Stimulated activated naive B cell treated with anti-CD40 and anti-IgM and Interleukin-4, amounts not matched to agents 10 μg/mL and 1 μg/mL and 100 μg/mL, for 72 hours (primary cell): ENCODE data around the gene INSR.
"Not testable (repeated sequence)": the region's sequence is repeated elsewhere in the genome, so short reads cannot be mapped to it uniquely, and the experiment has no call there.

Source experiments
- ATAC-seq, 2 donors: fragments of 150-1000 bp; cut with Tn5 transposase; replicated peaks; 2 replicates each; pipeline ENCODE4 v1.10.0; 2021; ENCODE audit warnings: moderate library complexity in 1 of 2
- DNase-seq: peaks from one replicate; pipeline ENCODE4 v3.0.0; 2021
- H3K27ac Mint-ChIP-seq: one replicate; pipeline ENCODE4 v1.8.0; 2022; ENCODE audit warnings: mild to moderate bottlenecking, mixed read lengths
- H3K27me3 Mint-ChIP-seq, 2 donors: one replicate each; pipeline ENCODE4 v1.8.0; 2022; ENCODE audit warnings: mixed read lengths in 2 of 2
- H3K36me3 Mint-ChIP-seq, 2 donors: one replicate each; pipeline ENCODE4 v1.8.0; 2022; ENCODE audit warnings: mixed read lengths in 2 of 2, mild to moderate bottlenecking in 1 of 2
- H3K4me1 Mint-ChIP-seq, 2 donors: one replicate each; pipeline ENCODE4 v1.8.0; 2022; ENCODE audit warnings: mixed read lengths in 2 of 2, mild to moderate bottlenecking in 1 of 2
- H3K4me3 Mint-ChIP-seq, 2 donors: one replicate each; pipeline ENCODE4 v1.8.0; 2022; ENCODE audit warnings: mild to moderate bottlenecking in 2 of 2, mixed read lengths in 2 of 2, moderate library complexity in 1 of 2
- H3K9me3 Mint-ChIP-seq, 2 donors: one replicate each; pipeline ENCODE4 v1.8.0; 2022; ENCODE audit warnings: mixed read lengths in 2 of 2, mild to moderate bottlenecking in 1 of 2

INSR gene

GRCh38 chr19:7229735-7230134 lies 64.5 kb downstream of the INSR start:
- Mint-ChIP-seq H3K9me3 (peaks cover 4 to 5% of the 10 kb centered on the region in 2 donors), H3K27ac (no peak overlapping the region), H3K4me1 (peaks cover 0 to 9% of the 10 kb centered on the region in 2 donors), H3K36me3 (no peaks in the 10 kb centered on the region), H3K27me3 (no peaks in the 10 kb centered on the region), H3K4me3 (no peak overlapping the region)
- ATAC-seq (no peak), DNase-seq (no peak)

DNA sequence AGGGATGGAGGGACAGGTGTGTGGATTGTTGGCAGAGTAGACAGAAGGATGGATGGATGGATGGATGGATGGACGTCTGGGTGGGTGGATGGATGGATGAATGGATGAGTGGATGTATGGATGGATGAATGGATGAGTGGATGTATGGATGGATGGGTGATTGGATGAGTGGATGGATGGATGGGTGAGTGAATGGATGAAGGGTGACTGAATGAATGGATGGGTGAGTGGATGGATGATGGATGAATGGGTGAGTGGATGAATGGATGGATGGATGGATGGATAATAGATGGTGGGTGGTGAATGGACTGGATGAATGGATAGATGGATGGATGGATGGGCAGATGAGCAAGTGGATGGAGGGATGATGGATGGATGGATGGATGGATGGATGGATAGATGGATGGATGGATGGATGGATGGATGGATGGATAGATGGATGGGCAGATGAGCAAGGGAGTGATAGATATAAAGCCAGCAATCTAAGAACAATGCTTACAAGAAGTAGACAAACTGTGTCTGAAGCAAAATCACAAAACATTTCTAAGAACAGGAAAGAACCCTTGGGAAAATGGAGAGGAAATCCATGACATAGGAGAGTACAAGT lies 65.2 kb downstream of the INSR start:
- Mint-ChIP-seq H3K9me3 (peaks cover 4 to 5% of the 10 kb centered on the region in 2 donors), H3K36me3 (no peaks in the 10 kb centered on the region), H3K4me3 (no peak overlapping the region), H3K27ac (no peak overlapping the region), H3K27me3 (no peaks in the 10 kb centered on the region), H3K4me1 (peaks cover 0 to 9% of the 10 kb centered on the region in 2 donors)
- ATAC-seq, result no peak
- DNase-seq, result no peak

DNA sequence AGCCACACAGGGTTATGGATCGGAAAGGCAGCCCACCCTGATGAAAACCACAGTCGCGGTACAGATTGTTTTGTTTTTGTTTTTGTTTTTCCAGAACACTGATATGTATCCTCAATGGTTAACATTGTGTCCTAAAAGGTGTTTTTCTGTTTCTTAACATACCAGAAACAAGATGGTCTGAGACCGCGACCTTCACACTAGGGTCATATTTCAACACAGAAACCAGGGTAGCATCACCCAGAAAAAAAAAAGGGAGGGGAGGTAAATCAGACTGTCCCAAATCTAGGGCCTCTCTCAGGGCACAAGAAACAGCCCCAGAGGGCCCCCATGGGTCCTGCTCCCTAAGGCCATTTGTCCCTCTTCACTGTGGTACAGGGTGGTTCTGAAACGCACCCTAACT lies 66.5 kb downstream of the INSR start:
- no peaks in the 10 kb centered on the region for H3K27me3 Mint-ChIP-seq
- peaks cover 0 to 9% of the 10 kb centered on the region in 2 donors for H3K4me1 Mint-ChIP-seq
- ATAC-seq, result no peak
- H3K9me3 Mint-ChIP-seq, result peaks cover 4 to 5% of the 10 kb centered on the region in 2 donors
- DNase-seq, result no peak
- no peak overlapping the region for H3K27ac Mint-ChIP-seq
- H3K4me3 Mint-ChIP-seq, result no peak overlapping the region
- no peaks in the 10 kb centered on the region for H3K36me3 Mint-ChIP-seq

DNA sequence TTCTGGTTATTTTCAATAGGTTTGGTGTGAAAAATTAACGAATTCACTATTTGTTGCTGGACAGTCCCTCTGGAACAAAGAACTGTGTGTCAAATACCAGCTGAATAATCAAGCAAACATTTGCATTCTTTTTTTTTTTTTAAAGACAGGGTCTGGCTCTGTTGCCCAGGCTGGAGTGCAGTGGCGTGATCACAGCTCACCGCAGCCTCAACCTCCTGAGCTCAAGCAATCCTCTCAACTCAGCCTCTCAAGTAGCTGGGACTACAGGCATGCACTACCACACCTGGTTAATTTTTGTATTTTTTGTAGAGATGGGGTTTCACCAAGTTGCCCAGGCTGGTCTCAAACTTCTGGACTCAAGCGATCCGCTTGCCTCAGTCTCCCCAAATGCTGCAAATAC lies 67.1 kb downstream of the INSR start:
- H3K36me3 Mint-ChIP-seq, H3K4me1 Mint-ChIP-seq, DNase-seq, H3K27me3 Mint-ChIP-seq, ATAC-seq, H3K9me3 Mint-ChIP-seq, H3K4me3 Mint-ChIP-seq, H3K27ac Mint-ChIP-seq: not testable (repeated sequence)

DNA sequence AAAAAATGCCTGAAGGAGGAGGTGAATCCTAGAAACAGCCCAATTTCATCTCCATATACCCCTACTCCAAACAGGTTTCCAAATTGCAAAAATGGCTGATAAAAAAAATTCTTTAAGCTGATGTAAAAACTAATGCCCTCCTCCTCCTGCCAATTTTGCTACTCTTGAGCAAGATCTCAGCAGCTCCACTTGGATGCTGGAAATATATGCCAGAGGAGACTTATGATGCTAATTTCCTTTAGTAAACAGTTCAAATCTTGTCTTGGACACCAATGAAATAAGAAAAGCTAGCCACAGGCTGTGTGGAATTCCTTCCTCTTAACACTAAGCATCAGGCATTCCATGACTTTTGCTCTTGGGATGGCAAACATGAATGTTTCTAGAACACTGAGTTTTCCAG lies 67.5 kb downstream of the INSR start:
- peaks cover 4 to 5% of the 10 kb centered on the region in 2 donors for H3K9me3 Mint-ChIP-seq
- H3K4me3 Mint-ChIP-seq, result no peak overlapping the region
- H3K27ac Mint-ChIP-seq, result no peak overlapping the region
- no peak for DNase-seq
- H3K27me3 Mint-ChIP-seq, result no peaks in the 10 kb centered on the region
- ATAC-seq, result no peak
- H3K4me1 Mint-ChIP-seq, result peaks cover 0 to 9% of the 10 kb centered on the region in 2 donors
- H3K36me3 Mint-ChIP-seq, result no peaks in the 10 kb centered on the region

GRCh38 chr19:7225741-7226140 lies 68.5 kb downstream of the INSR start:
- Mint-ChIP-seq H3K4me1 (peaks cover 0 to 9% of the 10 kb centered on the region in 2 donors), H3K4me3 (no peak overlapping the region), H3K27ac (no peak overlapping the region), H3K27me3 (no peaks in the 10 kb centered on the region), H3K36me3 (no peaks in the 10 kb centered on the region), H3K9me3 (peaks cover 4 to 5% of the 10 kb centered on the region in 2 donors)
- no peak for DNase-seq
- no peak for ATAC-seq

GRCh38 chr19:7224995-7225394 lies 69.2 kb downstream of the INSR start:
- Mint-ChIP-seq H3K36me3 (no peaks in the 10 kb centered on the region), H3K4me1 (peaks cover 0 to 9% of the 10 kb centered on the region in 2 donors), H3K27ac (no peak overlapping the region), H3K27me3 (no peaks in the 10 kb centered on the region), H3K9me3 (peaks cover 4 to 5% of the 10 kb centered on the region in 2 donors), H3K4me3 (no peak overlapping the region)
- DNase-seq (no peak), ATAC-seq (no peak)

DNA sequence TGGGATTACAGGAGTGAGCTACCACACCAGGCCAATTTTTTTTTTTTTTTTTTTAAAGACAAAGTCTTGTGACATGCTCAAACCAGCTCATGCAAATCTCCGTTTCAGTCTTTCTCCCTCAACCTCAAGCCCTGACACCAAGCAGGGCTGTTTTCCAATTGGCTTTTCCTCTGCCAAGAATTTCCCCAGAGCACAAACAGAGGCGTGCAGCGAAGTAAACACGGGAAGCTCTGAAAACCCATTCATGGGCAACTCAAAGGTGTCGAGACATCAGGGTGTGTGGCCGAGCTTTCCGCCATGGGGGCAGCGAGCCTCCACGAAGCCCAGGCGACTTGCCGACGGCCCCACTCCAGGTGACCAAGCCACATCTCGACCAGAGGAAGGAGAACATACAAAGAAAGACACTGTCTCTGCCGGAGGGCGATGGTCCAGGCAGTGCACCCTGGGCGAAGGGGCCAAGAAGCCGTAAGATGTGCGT lies 70.0 kb downstream of the INSR start:
- H3K4me1 Mint-ChIP-seq, result peaks cover 0 to 9% of the 10 kb centered on the region in 2 donors
- peak overlapping the region; percentile 43 for H3K27ac Mint-ChIP-seq
- no peaks in the 10 kb centered on the region for H3K36me3 Mint-ChIP-seq
- no peak for ATAC-seq
- peaks cover 4 to 5% of the 10 kb centered on the region in 2 donors for H3K9me3 Mint-ChIP-seq
- H3K4me3 Mint-ChIP-seq, result no peak overlapping the region
- DNase-seq, result no peak
- H3K27me3 Mint-ChIP-seq, result no peaks in the 10 kb centered on the region

GRCh38 chr19:7223429-7223828 lies 70.8 kb downstream of the INSR start:
- H3K27ac Mint-ChIP-seq, result no peak overlapping the region
- ATAC-seq (no peak), DNase-seq (no peak)
- no peaks in the 10 kb centered on the region for H3K9me3 Mint-ChIP-seq
- H3K4me3 Mint-ChIP-seq, result no peak overlapping the region
- H3K36me3 Mint-ChIP-seq, result no peaks in the 10 kb centered on the region
- peaks cover 0 to 9% of the 10 kb centered on the region in 2 donors for H3K4me1 Mint-ChIP-seq
- H3K27me3 Mint-ChIP-seq, result no peaks in the 10 kb centered on the region

DNA sequence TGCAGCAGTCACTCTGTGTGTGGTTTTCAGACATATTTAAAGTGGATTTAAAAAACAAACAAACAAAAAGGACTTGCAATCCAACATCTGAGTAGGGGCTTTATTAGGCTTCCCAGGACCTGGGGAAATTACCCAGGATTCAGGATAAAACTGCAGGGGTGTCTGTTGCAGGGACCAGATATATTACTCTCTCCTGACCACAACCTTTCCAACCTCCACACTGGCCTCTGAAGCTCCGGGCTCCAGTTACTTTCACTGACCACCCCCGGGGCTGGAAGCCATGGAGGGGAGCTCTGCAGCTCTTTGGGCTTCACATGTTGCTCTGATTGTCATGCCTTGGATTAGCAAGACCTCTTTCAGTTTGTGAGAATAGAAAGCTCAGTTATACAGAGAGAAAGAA lies 75.2 kb downstream of the INSR start:
- no peak for ATAC-seq
- Mint-ChIP-seq H3K4me1 (peaks cover 14 to 30% of the 10 kb centered on the region in 2 donors), H3K4me3 (no peak overlapping the region), H3K9me3 (peaks cover 0 to 1% of the 10 kb centered on the region in 2 donors), H3K27ac (no peak overlapping the region), H3K27me3 (no peaks in the 10 kb centered on the region), H3K36me3 (no peaks in the 10 kb centered on the region)
- no peak for DNase-seq

GRCh38 chr19:7217861-7218260 lies 76.4 kb downstream of the INSR start:
- ATAC-seq, result no peak
- peaks cover 0 to 1% of the 10 kb centered on the region in 2 donors for H3K9me3 Mint-ChIP-seq
- no peak overlapping the region for H3K4me3 Mint-ChIP-seq
- H3K4me1 Mint-ChIP-seq, result peaks cover 22 to 42% of the 10 kb centered on the region in 2 donors
- H3K27me3 Mint-ChIP-seq, result no peaks in the 10 kb centered on the region
- no peak for DNase-seq
- no peaks in the 10 kb centered on the region for H3K36me3 Mint-ChIP-seq
- H3K27ac Mint-ChIP-seq, result no peak overlapping the region

- H3K36me3 Mint-ChIP-seq, result no peaks in the 10 kb centered on the region
- no peaks in the 10 kb centered on the region for H3K27me3 Mint-ChIP-seq
- ATAC-seq (peak; percentile 25 to 39), DNase-seq (no peak)
- peaks cover 28 to 54% of the 10 kb centered on the region in 2 donors for H3K4me1 Mint-ChIP-seq
- no peak overlapping the region for H3K4me3 Mint-ChIP-seq
- peaks cover 0 to 1% of the 10 kb centered on the region in 2 donors for H3K9me3 Mint-ChIP-seq
- no peak overlapping the region for H3K27ac Mint-ChIP-seq
Observed at GRCh38 chr19:7216373-7216902, 77.8 kb downstream of the INSR start.

DNA sequence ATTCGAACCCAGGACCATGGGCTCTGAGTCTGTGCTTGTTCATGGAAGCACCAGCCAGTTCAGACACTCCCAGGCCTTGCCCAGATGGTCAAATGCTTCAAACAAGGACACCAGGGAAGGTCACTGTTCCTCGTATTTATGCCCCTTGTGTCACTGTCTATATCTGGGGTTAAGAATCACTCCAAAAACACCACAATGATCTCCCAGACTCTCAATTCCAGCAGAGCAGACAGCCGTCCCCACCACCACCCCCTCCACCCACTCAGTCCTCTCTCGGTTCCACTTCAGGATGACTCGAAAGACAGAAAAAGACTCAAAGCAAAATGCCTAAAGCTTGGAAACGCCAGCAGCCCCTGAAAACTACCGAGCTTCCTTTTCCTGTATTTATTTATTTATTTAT lies 79.0 kb downstream of the INSR start:
- ATAC-seq (no peak), DNase-seq (no peak)
- Mint-ChIP-seq H3K4me1 (peaks cover 28 to 57% of the 10 kb centered on the region in 2 donors), H3K27ac (peak overlapping the region; percentile 82), H3K4me3 (no peak overlapping the region), H3K27me3 (no peaks in the 10 kb centered on the region), H3K36me3 (no peaks in the 10 kb centered on the region), H3K9me3 (peaks cover 0 to 1% of the 10 kb centered on the region in 2 donors)

- peaks cover 33 to 63% of the 10 kb centered on the region in 2 donors for H3K4me1 Mint-ChIP-seq
- no peak for DNase-seq
- H3K9me3 Mint-ChIP-seq, result peaks cover 0 to 1% of the 10 kb centered on the region in 2 donors
- no peaks in the 10 kb centered on the region for H3K27me3 Mint-ChIP-seq
- ATAC-seq, result peak; percentile 1 to 3
- H3K36me3 Mint-ChIP-seq, result no peaks in the 10 kb centered on the region
- peak overlapping the region in 1 of 2 donors; percentile 51 for H3K4me3 Mint-ChIP-seq
- H3K27ac Mint-ChIP-seq, result peak overlapping the region; percentile 93
Observed at GRCh38 chr19:7214324-7215089, 79.7 kb downstream of the INSR start.
